ENCODE measurements around the gene MBLAC1. TPM values are rescaled to one million over a fixed set of nuclear protein-coding genes. Genes with fewer than 3 reads are reported as not detected.
"Not testable (repeated sequence)": the region's sequence is repeated elsewhere in the genome, so short reads cannot be mapped to it uniquely, and the experiment has no call there.

Gene MBLAC1
- total RNA-seq, 1 experiment from 2014 or later, result 2.5 TPM

DNA sequence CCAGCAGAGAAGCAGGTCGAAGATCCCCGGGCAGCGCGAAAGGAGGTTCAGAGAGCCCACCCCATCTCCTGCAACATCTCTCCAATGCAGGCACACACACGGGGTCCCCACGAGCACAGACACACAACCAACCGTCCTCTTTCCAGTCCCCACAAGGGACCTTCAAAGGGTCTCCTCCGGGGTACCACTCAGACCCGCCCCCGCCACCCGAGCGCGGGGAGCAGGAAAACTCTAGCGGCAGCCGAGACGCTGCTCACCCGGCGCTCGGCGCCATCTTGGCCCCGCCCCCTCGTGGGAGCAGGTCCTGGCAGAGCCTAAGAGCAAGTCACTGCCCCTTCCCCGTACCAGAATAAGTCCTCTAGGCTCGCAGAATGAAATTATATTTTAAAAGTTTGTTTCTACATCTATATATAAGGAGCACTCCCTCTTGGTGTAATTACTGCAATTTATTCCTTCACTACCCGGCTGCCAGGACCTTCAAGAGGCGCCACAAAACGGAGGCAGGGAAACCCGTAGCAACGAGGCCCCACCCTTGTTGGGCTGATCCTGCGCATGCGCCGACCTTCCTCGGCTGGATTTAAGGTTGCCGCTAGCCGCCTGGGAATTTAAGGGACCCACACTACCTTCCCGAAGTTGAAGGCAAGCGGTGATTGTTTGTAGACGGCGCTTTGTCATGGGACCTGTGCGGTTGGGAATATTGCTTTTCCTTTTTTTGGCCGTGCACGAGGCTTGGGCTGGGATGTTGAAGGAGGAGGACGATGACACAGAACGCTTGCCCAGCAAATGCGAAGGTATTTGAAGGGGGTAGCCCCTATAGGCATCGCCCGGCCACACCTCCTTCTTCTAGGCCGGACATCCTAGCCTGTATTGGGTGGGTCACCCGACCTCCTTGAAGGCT lies 7.4 kb upstream of the MBLAC1 start, which contains the start of the genes CNPY4 and TAF6:
CNPY4 (plus strand) TSS at position 563 of the 898 bp plus-strand sequence; CDS start at position 674, 111 bp downstream.
TAF6 (minus strand) TSS at position 287 of the 898 bp plus-strand sequence. CDS start 5,149 bp downstream, outside the sequence.
- peak; percentile 89 for DNase-seq (ENCODE audit: low read depth)
- in situ Hi-C loops (cut with HindIII; ENCODE audit: low pct_unique_long_range_greater_than_20kb, low sequenced_read_pairs), result no loop called here

DNA sequence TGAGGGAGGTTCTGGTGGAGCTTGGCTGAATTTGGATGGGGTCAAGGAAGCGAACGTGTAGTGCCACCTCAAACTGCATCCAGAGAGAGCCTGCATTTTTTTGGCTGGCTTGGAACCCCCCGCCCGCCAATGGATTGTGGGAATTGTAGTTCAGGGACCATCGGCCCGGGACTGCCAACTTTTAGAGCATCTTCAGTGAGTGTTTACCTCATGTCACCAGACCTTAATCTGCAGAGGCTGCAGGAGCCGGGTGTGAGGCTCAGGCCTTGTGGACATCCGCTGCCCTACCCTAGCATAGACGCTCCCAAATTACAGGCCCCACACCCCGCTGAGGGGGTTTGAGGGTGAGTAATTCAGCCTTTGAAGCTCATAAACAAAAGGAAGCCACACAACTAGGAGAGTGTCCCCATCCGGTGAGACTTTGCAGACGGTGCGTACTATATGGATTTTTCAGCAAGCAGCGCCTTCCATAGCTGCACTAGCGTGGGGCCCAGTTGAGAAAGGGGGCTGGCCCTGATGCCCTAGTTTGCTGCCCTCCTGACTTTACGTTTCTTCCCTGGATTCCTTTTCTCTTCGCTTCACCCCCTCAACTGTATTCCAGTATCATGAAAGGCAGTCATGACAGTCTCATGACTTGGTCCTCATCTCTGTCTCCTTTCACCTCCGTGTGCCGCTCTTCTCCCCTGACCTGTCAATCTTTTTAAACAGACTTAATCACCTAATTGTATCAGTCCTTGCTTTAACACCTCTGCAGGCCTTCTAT lies 6.6 kb upstream of the MBLAC1 start:
- no peak for DNase-seq (ENCODE audit: low read depth)
- in situ Hi-C loops (cut with HindIII; ENCODE audit: low pct_unique_long_range_greater_than_20kb, low sequenced_read_pairs), result no loop called here

DNA sequence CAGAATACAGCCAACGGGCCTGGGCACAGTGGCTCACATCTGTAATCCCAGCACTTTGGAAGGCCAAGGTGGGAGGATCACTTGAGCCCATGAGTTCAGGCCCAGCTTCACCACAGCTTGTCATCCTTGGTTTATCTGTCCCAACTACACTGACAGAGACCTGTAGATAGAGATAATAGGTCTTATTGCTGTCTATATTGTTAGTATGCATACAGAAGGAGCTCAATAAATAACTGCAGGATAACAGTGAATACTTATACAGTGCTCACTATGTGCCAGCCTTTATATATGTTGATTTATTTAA lies 6.1 kb upstream of the MBLAC1 start:
- DNase-seq (ENCODE audit: low read depth), result no peak
- in situ Hi-C loops (cut with HindIII; ENCODE audit: low pct_unique_long_range_greater_than_20kb, low sequenced_read_pairs), result no loop called here

DNA sequence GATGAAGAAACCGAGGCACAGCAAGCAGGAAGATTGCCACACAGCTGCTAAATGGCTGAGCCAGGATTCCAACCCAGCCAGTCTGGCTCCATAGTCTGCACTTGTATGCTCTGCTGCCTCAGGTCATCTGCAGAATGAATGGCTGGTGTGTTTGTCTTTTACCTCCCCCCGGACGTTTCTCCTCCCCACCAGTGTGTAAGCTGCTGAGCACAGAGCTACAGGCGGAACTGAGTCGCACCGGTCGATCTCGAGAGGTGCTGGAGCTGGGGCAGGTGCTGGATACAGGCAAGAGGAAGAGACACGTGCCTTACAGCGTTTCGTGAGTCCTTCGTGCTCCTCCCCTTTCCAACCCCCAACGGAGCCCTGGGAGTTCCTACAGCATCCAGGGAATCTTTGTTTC lies 4.7 kb upstream of the MBLAC1 start:
- in situ Hi-C loops (cut with HindIII; ENCODE audit: low pct_unique_long_range_greater_than_20kb, low sequenced_read_pairs), result no loop called here
- no peak for DNase-seq (ENCODE audit: low read depth)

DNA sequence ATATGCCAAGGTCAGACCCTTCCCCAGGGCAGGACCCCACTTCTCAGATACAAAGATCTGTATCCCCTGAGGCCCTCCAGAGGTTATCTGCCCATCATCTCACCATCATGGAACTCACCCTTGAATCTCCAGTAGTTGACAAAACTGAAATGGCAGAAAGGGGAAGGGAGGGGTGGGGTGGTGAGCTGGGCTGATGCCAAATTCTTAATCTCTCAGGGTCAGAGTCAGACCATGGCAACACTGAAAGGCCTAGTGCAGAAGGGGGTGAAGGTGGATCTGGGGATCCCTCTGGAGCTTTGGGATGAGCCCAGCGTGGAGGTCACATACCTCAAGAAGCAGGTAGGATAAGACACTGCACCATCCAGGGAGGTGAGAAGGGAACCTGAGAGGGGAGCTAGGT lies 4.2 kb upstream of the MBLAC1 start:
- in situ Hi-C loops (cut with HindIII; ENCODE audit: low pct_unique_long_range_greater_than_20kb, low sequenced_read_pairs), result no loop called here
- DNase-seq (ENCODE audit: low read depth), result no peak

DNA sequence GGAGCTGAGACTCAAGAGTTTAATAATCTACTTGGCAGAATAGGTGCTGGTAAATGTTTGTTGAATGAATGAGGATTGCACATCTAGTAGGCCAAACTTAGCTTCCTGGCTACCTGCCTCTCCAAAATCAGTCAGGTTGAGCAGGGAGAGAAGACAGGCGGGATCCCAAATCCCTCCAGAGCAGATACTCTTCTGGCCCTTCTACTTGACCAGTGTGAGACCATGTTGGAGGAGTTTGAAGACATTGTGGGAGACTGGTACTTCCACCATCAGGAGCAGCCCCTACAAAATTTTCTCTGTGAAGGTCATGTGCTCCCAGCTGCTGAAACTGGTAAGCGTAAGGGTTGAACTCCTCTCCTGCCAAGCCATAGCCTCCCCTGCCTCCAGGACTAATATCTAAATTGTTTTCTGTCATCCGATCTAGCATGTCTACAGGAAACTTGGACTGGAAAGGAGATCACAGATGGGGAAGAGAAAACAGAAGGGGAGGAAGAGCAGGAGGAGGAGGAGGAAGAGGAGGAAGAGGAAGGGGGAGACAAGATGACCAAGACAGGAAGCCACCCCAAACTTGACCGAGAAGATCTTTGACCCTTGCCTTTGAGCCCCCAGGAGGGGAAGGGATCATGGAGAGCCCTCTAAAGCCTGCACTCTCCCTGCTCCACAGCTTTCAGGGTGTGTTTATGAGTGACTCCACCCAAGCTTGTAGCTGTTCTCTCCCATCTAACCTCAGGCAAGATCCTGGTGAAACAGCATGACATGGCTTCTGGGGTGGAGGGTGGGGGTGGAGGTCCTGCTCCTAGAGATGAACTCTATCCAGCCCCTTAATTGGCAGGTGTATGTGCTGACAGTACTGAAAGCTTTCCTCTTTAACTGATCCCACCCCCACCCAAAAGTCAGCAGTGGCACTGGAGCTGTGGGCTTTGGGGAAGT lies 2.2 kb upstream of the MBLAC1 start:
- in situ Hi-C loops (cut with HindIII; ENCODE audit: low pct_unique_long_range_greater_than_20kb, low sequenced_read_pairs), result no loop called here
- no peak for DNase-seq (ENCODE audit: low read depth)

DNA sequence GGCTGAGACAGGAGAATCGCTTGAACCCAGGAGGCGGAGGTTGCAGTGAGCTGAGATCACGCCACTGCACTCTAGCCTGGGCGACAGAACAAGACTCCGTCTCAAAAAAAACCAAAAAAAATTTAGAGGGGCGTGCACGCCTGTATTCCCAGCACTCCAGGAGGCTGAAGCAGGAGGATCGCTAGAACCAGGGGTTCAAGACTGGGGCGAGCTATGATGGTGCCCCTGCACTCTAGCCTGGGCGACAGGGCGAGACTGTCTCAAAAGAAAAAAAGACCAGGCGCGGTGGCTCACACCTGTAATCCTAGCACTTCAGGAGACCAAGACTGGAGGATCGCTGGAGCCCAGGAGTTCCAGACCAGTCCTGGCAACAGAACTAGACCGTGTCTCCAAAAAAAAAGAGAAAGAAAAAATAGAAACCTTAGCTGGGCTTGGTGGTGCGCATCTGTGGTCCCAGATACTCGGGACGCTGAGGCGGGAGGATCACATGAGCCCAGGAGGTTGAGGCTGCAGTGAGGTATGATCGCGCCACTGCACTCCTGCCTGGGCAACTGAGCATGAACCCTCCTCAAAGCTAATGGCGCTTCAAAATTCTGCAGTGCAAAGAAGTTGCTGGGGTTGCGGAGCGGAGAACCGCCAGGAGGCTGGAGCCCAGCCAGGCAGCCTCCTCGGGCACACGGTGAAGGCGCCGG lies 382 bp upstream of the MBLAC1 start:
- no peak for DNase-seq (ENCODE audit: low read depth)
- in situ Hi-C loops (cut with HindIII; ENCODE audit: low pct_unique_long_range_greater_than_20kb, low sequenced_read_pairs), result no loop called here

DNA sequence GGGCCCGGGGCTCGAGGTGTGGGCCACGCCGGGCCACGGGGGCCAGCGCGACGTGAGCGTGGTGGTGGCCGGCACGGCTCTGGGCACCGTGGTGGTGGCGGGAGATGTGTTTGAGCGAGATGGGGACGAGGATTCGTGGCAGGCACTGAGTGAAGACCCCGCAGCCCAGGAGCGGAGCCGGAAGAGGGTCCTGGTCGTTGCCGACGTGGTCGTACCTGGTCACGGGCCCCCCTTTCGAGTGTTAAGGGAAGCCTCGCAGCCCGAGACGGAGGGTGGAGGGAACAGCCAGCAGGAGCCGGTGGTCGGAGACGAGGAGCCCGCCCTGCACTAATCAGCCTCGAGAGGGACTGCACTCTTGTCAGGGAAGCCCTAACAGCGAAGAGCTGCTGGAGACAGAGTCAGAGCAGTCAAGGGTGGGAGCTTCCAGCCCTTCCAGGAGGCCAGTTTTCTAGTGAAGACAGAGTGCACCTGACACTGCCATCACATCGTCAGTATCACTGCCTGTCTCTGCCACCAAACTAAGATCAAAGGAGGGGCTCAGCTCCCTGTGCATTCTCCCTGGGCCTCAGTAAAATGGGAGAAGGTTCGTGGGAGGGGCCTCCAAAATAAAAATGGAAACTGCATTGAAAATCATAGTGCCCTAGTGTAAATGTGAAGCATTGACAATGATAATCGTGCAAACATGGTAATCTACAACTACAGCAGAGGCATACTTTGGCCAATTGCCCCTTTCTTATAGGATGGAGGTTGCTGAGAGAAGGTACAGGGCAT lies 1.3 kb downstream of the MBLAC1 start:
- in situ Hi-C loops (cut with HindIII; ENCODE audit: low pct_unique_long_range_greater_than_20kb, low sequenced_read_pairs), result no loop called here
- no peak for DNase-seq (ENCODE audit: low read depth)

DNA sequence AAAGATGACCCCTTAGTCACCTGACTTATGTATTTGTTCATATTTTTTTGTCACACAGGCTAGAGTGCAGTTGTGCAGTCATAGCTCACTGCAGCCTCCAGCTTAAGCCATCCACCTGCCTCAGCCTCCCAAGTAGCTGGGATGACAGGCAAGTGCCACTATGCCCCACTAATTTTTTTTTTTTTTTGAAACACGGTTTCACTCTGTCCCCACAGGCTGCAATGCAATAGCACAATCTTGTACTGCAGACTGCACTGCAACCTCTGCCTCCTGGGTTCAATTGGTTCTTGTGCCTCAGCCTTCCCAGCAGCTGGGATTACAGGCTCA lies 1.8 kb downstream of the MBLAC1 start:
- DNase-seq (ENCODE audit: low read depth), result no peak
- in situ Hi-C loops (cut with HindIII; ENCODE audit: low pct_unique_long_range_greater_than_20kb, low sequenced_read_pairs), result no loop called here

DNA sequence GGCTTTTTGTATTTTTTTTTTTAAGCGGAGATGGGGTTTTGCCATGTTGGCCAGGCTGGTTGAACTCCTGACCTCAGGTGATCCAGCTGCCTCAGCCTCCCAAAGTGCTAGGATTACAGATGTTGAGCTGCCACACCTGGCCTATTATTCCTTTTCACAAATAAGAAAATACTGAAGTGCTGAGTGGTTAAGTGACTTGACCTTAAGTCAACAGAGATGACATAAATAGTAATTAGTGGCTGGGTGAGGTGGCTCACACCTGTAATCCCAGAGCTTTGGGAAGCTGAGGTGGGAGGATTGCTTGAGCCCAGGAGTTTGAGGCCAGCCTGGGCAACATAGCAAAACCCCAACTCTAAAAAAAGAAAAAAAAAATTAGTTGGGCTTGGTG lies 3.4 kb downstream of the MBLAC1 start:
- DNase-seq (ENCODE audit: low read depth); in situ Hi-C loops (cut with HindIII; ENCODE audit: low pct_unique_long_range_greater_than_20kb, low sequenced_read_pairs): not testable (repeated sequence)

DNA sequence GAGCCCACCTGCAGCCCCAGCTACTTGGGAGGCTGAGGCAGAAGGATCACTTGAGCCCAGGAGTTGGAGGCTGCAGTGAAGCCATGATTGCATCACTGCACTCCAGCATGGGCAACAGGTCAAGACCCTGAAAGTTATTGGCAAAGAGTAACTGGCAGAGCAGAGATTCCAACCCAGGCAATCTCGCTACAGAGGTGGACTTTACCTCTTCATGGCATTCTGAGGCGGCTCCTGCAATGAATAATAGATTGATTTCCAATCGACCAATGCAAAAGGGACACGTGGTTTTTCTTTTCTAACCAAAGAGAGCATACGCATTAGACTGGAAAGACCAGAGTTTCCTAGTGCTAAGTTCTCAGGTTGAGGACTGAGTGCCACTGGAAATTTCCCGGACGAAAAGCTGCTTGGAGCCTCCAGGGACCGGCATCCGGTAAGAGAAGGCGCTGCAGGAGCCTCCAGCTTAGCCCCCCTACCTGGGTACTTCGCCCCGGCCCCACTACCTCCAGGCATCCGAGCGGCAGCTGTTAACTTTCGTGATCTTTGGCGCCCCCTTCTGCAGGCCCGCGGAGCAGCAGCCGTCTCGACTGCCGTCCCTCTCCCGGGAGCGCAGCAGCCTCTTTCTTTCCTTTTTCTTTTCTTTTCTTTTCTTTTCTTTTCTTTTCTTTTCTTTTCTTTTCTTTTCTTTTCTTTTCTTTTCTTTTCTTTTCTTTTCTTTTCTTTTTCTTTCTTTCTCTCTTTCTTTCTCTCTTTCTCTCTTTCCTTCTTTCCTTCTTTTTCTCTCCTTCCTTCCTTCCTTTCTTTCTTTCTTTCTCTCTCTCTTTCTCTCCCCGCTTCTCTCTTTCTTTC lies 4.1 kb downstream of the MBLAC1 start:
- in situ Hi-C loops (cut with HindIII; ENCODE audit: low pct_unique_long_range_greater_than_20kb, low sequenced_read_pairs), result no loop called here
- DNase-seq (ENCODE audit: low read depth), result peak; percentile 45

DNA sequence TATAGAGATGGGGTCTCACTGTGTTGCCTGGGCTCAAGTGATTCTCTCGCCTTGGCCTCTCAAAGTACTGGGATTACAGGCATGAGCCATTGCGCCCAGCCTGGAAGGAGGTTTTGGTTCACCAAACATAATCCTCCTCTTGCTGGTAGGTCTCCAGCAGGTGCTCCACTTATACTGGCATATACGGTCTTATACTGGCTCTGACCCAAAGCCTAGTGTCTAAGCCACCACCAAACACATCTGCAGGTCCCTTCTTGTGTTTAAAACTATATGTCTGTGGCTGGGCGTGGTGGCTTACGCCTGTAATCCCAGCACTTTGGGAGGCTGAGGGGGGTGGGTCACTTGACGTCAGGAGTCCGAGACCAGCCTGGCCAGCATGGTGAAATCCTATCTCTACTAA lies 5.4 kb downstream of the MBLAC1 start:
- in situ Hi-C loops (cut with HindIII; ENCODE audit: low pct_unique_long_range_greater_than_20kb, low sequenced_read_pairs), result no loop called here
- no peak for DNase-seq (ENCODE audit: low read depth)

DNA sequence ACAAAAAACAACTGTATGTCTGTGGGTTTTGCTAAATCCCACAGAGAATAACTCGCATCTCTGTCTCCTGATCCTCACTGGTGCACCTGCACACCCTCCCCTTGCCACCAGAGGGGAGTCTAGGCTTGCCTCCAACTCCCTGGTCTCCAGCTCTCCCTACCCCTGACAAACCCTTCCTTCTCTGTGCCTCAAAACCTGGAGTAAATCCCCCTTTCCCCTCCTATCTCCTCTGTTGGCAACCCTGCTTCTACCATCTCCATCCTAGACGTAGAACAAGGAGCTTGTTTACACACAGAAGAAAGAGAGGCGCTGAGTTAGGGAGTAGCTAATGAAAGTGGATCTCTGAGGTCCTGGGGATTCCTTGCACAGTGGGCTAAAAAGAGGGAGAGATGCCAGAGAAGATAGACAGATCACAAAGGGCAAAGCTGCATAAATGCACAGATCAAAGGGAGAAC lies 6.0 kb downstream of the MBLAC1 start:
- peak; percentile 56 for DNase-seq (ENCODE audit: low read depth)
- in situ Hi-C loops (cut with HindIII; ENCODE audit: low pct_unique_long_range_greater_than_20kb, low sequenced_read_pairs), result no loop called here

DNA sequence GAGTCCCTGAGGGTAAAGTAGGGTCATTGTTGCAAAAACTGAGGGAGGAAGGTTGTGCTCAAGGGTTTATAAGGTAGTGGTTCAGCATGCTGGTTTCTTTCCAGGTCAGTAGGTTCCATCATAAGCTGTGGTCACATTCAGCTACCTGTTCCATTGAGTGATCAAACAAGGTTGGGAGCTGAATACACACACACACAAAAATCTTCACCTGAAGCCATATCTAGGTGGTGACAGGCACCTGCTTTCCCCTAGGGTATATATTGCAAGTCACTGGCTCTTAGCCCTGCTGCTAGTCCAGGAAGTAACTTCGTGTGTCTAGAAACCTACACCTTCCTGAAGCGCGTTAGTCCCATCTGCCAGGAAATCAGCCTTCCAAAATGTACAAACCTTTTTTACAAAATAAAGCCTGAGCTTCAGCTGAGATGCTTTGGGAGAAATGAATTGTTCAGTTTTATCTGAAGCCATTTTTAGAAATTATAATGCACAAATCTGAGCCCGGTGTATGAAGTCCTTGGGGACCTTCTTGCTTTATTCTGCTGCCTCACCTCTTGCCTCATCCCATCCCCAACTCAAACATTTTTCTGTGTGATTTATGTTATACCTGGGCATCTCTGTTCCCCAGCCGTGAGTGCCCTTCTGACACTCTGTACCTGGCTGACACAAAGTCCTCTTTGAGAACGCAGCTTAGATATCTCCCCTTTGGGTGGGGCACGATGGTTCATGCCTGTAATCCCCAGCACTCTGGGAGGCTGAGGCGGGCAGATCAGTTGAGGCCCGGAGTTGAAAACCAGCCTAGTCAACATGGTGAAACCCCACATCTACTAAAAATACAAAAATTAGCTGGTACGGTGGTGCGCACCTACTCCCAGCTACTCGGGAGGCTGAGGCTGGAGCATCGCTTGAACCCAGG lies 11.3 kb downstream of the MBLAC1 start:
- no peak for DNase-seq (ENCODE audit: low read depth)
- in situ Hi-C loops (cut with HindIII; ENCODE audit: low pct_unique_long_range_greater_than_20kb, low sequenced_read_pairs), result no loop called here

DNA sequence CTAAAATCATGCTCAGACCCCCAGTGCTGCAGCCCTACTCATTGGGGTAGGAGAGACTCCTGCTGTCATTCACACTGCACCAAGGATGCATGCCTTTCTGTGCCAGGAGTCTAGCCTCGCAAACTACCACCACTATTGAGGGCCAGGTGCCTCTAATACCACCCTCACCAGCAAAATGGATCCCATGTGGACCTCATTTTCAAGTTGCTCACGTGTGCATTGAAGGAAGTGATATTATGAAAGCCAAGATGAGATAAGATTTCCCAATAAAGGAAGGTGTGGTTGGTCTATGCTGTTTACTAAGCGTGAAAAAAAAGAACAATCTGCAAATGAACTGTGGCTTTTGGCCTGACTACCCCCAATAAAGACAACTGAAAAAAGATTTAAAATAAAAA lies 14.8 kb downstream of the MBLAC1 start:
- no peak for DNase-seq (ENCODE audit: low read depth)
- in situ Hi-C loops (cut with HindIII; ENCODE audit: low pct_unique_long_range_greater_than_20kb, low sequenced_read_pairs), result no loop called here

DNA sequence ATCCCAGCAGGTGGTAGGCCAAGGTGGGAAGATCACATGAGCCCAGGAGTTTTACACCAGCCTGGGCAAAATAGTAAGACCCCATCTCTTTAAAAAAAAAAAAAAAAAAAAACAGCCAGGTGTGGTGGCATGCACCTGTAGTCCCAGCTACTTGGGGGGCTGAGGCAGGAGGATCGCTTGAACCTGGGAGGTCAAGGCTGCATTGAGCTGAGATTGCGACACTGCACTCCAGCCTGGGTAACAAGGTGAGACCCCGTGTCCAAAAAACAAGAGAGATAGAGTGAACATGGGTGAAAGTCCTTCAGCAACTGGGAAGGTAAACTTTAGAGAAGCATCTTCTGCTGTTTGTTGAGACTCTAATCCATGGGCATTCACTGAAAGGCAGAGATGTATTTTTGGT lies 15.7 kb downstream of the MBLAC1 start:
- in situ Hi-C loops (cut with HindIII; ENCODE audit: low pct_unique_long_range_greater_than_20kb, low sequenced_read_pairs), result no loop called here
- no peak for DNase-seq (ENCODE audit: low read depth)
